ENCODE results near the gene RNU6-9.

Gene RNU6-9

DNA sequence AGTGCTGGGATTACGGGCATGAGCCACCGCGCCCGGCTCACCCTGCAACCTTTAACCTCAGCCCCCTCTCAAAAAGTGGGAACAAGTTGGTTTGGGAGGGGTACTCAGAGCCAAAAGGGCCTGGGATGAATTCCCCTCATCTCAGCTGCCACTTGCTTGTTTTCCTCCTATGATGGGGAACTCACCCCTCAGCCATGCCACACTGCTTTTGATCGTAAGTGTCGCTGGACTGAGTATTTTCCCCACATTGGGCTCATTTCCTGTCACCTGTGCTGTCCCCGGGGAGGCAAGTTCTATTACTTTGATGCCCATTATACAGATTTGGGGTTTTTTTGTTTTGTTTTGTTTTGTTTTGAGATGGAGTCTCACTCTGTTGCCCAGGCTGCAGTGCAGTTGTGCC is 13.2 kb downstream of the RNU6-9 start:
- Histone ChIP-seq H3K36me3 (ENCODE audit: low read length) (no peaks in the 10 kb centered on the region), H3K27ac (ENCODE audit: low read depth, low read length) (no peak overlapping the region), H3K79me2 (ENCODE audit: insufficient read depth, low read length) (no peaks in the 10 kb centered on the region), H3K9me3 (ENCODE audit: insufficient read depth, low read length) (no peaks in the 10 kb centered on the region), H3K9me2 (replicated peaks; ENCODE audit: insufficient read depth, low read length) (no peaks in the 10 kb centered on the region), H3K4me2 (ENCODE audit: low read depth, low read length, poor library complexity, severe bottlenecking) (no peak overlapping the region), H4K20me1 (ENCODE audit: low read depth, low read length) (no peaks in the 10 kb centered on the region), H3K4me3 (ENCODE audit: insufficient read depth, low read length, poor library complexity, severe bottlenecking) (no peak overlapping the region), H3F3A (ENCODE audit: insufficient read depth) (no peaks in the 10 kb centered on the region), H2AFZ (ENCODE audit: low read depth, low read length, severe bottlenecking) (no peak overlapping the region), H3K27me3 (ENCODE audit: low read length) (no peaks in the 10 kb centered on the region), H3K9ac (ENCODE audit: low read length) (no peak overlapping the region)
- TF ChIP-seq EZH2phosphoT487 (conservative IDR thresholded peaks at IDR 0.05; ENCODE audit: low read length): no peak
- TF ChIP-seq, protein P1, sequence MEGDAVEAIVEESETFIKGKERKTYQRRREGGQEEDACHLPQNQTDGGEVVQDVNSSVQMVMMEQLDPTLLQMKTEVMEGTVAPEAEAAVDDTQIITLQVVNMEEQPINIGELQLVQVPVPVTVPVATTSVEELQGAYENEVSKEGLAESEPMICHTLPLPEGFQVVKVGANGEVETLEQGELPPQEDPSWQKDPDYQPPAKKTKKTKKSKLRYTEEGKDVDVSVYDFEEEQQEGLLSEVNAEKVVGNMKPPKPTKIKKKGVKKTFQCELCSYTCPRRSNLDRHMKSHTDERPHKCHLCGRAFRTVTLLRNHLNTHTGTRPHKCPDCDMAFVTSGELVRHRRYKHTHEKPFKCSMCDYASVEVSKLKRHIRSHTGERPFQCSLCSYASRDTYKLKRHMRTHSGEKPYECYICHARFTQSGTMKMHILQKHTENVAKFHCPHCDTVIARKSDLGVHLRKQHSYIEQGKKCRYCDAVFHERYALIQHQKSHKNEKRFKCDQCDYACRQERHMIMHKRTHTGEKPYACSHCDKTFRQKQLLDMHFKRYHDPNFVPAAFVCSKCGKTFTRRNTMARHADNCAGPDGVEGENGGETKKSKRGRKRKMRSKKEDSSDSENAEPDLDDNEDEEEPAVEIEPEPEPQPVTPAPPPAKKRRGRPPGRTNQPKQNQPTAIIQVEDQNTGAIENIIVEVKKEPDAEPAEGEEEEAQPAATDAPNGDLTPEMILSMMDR (IDR thresholded peaks at IDR 0.05; ENCODE audit: insufficient read depth, low read length, poor library complexity, severe bottlenecking): no peak

DNA sequence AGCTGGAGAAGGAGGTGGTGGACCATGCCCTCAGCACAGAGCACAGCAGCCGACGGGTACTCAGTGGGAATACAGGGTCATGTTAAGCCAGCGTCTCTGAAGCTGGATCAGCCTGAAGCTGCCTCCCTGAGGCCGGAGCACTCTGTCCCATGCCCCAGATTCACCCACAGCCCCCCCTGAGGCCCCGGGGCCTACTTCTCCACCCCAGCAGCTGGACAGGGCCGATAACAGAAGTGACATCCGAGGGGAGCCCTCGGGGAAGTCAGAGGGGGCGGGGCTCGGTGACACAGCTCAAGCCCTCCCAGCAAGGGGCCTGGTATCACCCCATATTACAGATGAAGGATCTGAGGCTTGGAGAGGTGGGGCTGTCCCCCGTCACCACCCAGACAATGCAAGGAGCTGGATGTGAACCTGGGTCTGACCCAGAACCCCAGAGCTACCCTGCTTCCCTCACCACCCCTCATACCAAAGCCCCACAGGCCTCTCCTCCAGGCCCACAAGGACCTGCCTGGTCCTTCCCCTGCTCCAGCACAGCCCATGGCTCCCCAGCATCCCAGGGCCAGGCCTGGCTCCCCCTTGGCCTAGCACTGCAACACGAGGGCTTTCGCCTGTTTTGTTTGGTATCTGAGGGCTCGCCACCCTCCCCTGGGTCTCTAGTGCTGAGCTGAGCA is 14.0 kb downstream of the RNU6-9 start:
- Histone ChIP-seq H3K27ac (ENCODE audit: low read depth, low read length) (no peak overlapping the region), H4K20me1 (ENCODE audit: low read depth, low read length) (no peaks in the 10 kb centered on the region)

DNA sequence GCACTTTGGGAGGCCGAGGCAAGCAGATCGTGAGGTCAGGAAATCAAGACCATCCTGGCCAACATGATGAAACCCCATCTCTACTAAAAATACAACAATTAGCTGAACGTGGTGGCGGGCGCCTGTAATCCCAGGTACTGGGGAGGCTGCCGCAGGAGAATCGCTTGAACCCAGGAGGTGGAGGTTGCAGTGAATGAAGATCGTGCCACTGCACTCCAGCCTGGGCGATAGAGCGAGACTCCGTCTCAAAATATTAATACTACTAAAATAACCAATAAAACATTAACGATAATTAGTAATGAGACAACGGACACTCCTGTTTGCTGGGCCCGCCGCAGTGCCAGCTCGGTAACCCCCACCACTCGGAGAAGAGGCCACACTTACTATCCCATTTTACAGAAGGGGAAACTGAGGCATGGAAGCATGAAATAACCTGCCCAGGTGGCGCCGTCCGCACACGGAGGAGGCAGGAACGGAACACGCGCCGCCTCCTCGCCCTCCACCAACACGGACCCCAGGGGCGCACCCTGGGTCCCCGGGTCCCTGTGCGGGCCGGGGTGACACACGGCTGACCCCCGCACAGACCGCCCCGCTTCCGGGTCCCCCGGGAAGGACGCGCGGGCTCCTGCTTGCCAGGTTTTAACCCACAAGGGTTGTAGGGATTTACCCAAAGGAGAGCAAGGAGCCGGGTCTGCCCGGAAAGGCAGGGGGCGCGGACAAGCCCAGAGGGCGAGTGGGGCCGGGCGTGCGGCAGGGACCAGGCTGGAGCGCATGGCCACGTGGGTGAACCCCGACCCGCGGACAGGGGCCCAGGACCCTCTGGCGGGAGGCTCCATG is 18.1 kb downstream of the RNU6-9 start:
- Histone ChIP-seq H3F3A (ENCODE audit: insufficient read depth) (no peaks in the 10 kb centered on the region), H3K79me2 (ENCODE audit: insufficient read depth, low read length) (no peaks in the 10 kb centered on the region), H4K20me1 (ENCODE audit: low read depth, low read length) (no peaks in the 10 kb centered on the region), H3K9me3 (ENCODE audit: insufficient read depth, low read length) (no peaks in the 10 kb centered on the region), H3K27ac (ENCODE audit: low read depth, low read length) (no peak overlapping the region), H3K4me3 (ENCODE audit: insufficient read depth, low read length, poor library complexity, severe bottlenecking) (no peak overlapping the region), H3K36me3 (ENCODE audit: low read length) (no peaks in the 10 kb centered on the region), H3K9ac (ENCODE audit: low read length) (no peak overlapping the region), H2AFZ (ENCODE audit: low read depth, low read length, severe bottlenecking) (no peak overlapping the region), H3K27me3 (ENCODE audit: low read length) (no peaks in the 10 kb centered on the region), H3K9me2 (replicated peaks; ENCODE audit: insufficient read depth, low read length) (no peaks in the 10 kb centered on the region), H3K4me2 (ENCODE audit: low read depth, low read length, poor library complexity, severe bottlenecking) (no peak overlapping the region)
- TF ChIP-seq, protein P1 (IDR thresholded peaks at IDR 0.05; ENCODE audit: insufficient read depth, low read length, poor library complexity, severe bottlenecking): no peak
- no peak for TF ChIP-seq EZH2phosphoT487 (conservative IDR thresholded peaks at IDR 0.05; ENCODE audit: low read length)

More for the DNA sequence above, 14.0 kb downstream of the RNU6-9 start:
- no peaks in the 10 kb centered on the region for H3K36me3 ChIP-seq (ENCODE audit: low read length)
- H3K79me2 ChIP-seq (ENCODE audit: insufficient read depth, low read length): no peaks in the 10 kb centered on the region
- TF ChIP-seq, protein P1 (IDR thresholded peaks at IDR 0.05; ENCODE audit: insufficient read depth, low read length, poor library complexity, severe bottlenecking): no peak
- no peak for TF ChIP-seq EZH2phosphoT487 (conservative IDR thresholded peaks at IDR 0.05; ENCODE audit: low read length)
- H3K9me3 ChIP-seq (ENCODE audit: insufficient read depth, low read length): no peaks in the 10 kb centered on the region
- H3F3A ChIP-seq (ENCODE audit: insufficient read depth): no peaks in the 10 kb centered on the region
- H2AFZ ChIP-seq (ENCODE audit: low read depth, low read length, severe bottlenecking): no peak overlapping the region
- no peaks in the 10 kb centered on the region for H3K9me2 ChIP-seq (replicated peaks; ENCODE audit: insufficient read depth, low read length)
- H3K27me3 ChIP-seq (ENCODE audit: low read length): no peaks in the 10 kb centered on the region
- no peak overlapping the region for H3K4me2 ChIP-seq (ENCODE audit: low read depth, low read length, poor library complexity, severe bottlenecking)
- no peak overlapping the region for H3K9ac ChIP-seq (ENCODE audit: low read length)
- H3K4me3 ChIP-seq (ENCODE audit: insufficient read depth, low read length, poor library complexity, severe bottlenecking): no peak overlapping the region
